DMS 273 treated with DMSO at 0.1 percent for 48 hours (cell line): ENCODE measurements around the gene EEF1AKMT3.

Experiments used
- DNase-seq: peaks from one replicate; lab custom pipeline; 2025; lab: John Stamatoyannopoulos, UW

EEF1AKMT3 gene

DNA sequence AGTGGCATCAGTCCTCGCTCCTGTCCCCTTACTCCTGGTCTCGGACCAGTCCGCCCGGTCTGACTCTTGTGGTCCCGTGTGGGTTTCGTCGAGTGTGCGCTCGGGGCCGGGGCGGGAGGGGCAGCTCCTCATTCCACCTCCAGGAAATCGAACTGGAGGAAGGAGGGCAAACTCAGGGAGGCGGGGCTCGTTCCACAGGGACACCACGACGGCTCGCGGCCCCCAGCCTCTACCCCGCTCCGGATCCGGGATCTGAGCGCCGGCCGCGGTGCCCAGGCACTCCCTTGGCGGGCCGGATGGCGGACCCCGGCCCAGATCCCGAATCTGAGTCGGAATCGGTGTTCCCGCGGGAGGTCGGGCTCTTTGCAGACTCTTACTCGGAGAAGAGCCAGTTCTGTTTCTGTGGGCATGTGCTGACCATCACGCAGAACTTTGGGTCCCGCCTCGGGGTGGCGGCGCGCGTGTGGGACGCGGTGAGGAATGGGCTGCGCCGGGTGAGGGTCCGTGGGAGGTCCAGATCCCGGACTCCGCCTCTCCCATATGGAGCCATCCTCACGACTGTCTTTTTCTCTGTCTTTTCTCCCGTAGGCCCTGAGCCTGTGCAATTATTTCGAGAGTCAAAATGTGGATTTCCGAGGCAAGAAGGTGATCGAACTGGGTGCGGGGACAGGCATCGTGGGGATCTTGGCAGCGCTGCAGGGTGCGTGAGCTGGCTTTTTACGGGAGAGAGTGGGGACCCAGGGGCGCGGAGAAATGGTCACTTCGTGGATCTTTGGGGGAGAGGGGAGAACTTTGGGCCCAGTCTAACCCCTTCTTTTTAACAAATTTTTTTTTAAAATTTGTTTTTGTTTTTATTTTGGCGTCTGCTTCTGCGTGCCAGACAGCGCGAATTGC is at the start of gene EEF1AKMT3:
EEF1AKMT3 (plus strand) TSS at position 186 of the 894 bp plus-strand sequence; CDS start at position 297, 111 bp downstream.
- DNase-seq, result no peak

DNA sequence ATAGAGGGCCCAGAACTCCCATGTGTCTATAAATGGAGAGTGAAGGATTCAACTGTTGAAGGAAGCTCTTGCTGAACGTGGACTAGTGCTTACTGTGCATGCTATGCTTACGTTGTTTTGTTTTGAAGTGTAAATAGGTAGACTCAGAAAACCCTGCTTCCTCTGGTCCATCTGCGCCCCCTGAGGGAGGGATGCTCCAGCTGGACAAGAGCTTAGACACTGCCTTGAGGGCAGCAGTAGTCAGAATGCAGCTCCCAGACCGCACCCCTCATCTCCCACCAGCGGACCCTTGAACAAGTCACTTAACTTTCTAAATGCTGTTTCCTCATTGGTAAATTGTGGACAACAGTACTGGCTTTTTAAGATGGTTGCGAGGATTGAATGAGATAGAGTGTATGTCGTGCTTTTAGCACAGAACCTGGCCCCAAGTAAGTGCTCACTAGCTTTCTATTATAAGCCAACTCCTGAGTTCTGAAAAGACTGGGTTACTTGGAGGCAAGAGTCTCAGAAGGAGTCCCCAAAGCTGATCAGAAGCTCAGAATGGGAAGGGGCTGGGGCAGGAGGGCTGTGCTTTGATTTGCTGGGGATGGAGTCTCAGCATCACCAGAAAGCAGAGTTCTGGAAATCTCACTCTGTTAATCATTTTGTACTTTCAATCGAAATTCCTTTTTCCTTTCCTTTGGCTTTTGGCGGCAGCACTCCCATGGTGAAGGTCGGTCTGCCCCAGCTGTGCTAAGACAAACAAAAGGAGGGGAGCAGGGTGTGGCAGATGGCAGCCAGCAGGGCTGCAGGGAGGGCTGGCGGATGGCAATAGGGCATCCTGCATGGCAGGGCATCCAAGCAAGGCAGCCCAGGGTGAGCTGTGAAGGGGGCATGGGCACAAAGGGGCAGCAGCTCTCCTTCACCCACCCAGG is 49.4 kb upstream of the EEF1AKMT3 start:
- peak; percentile 27 for DNase-seq

DNA sequence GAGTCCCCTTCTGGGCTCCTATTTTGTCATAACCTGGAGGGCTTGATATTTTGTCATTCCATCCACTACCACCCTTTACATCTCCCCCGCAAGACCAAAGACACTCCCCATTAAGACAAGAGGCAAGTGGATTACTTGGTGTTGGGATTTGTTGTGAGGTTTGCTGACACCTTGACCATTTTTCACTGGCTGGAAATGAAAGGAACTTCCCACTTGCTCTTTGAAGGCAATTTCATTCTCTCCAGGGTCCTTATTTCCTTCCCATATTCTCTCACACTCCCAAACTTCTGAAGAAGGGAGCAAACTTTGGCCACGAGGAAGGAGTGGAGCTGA is 48.8 kb upstream of the EEF1AKMT3 start:
- DNase-seq, result no peak

DNA sequence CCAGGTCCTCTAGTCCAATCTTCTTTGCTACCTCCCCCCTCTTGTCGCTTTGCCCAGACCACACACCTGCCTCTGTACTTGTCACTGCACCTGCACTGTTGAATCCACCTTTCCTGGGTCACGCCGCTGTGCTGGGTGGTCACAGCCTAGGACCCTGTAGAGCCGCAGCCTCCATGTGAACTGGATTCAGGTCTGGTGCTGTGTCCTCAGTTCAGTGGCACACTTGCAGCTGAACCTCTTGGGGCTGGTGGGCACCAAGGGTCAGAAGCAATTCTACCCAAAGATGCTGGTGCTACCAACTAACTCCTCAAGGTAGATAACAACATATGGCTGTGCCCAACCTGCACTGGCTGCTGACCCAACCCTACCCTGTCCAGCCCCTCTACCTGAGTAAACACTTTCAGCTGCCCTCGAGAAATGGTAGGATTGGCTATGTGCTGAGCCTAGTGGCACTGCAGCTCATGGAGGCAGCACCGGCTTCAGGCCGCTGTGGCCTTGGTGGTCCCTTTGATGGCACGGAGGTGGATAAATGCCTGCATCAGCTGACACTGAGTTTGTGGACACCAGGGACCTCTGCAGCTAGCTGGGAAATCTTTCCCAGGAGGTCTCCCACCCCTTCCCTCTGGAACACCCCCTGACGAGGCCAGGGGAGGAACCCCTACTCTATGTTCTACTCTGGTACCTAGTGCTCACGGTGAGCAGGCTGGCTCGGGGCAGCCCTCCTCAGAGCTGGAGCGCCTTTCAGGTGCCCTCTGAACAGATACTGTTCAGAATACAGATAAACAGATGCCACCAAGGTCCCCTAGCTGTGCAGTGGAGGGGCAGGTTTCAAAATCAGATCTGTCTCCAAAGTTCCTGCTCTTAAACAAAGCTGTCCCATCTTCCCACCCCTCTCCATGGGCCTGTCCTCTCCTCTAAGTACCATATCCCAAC is 48.1 kb upstream of the EEF1AKMT3 start:
- no peak for DNase-seq

DNA sequence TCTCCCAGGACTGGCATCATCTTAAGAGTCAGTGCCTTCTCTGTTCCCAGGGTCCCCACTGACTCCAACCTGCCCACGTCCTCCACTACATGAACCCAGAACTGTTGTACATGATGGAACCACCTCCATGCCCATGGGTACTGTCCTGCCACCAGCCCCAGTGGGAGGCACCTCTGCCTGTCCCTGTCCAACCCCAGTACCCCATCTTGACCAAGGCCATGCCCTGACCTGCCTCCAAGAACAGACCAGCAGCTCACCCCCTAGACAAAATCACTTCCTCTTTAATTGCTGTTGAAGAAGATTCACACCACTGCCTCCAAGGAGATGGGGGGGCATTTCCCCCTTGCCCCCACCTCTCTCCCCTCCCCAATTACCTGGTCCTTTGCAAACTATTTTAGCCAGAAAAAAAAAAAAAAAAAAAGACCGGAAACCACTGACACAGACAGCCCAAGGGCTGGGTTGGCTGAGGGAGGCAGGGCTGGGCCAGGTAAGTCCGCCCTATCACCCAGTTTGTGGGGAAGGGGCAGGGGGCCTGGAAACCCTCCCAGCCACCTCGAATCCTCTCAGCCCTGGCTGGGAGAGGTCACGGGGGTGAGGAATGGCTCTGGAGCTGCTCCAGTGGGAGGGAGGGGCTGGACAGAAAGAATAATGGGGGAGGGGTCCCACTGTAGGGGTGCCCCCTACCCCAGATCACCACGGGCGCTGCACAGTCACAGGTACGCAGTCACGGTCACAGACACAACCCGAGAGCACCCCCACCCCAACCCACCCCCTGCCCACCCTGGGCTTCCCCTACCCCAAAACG is 47.3 kb upstream of the EEF1AKMT3 start:
- DNase-seq, result no peak

DNA sequence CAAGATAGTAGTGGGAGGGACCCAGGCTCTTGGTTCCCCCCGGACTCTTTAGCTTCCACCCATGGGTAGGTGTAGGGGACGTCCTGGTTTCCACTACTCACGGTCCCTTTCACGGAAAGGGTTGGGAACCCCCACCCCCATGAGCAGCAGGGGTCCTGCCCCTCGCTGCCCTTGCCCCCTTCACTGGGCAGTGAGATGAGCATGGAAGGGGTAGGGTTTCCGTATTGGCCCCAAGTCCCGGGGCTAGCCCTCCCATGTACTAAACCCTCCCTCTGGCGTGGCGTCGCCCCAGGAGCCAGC is 46.6 kb upstream of the EEF1AKMT3 start:
- DNase-seq, result no peak

DNA sequence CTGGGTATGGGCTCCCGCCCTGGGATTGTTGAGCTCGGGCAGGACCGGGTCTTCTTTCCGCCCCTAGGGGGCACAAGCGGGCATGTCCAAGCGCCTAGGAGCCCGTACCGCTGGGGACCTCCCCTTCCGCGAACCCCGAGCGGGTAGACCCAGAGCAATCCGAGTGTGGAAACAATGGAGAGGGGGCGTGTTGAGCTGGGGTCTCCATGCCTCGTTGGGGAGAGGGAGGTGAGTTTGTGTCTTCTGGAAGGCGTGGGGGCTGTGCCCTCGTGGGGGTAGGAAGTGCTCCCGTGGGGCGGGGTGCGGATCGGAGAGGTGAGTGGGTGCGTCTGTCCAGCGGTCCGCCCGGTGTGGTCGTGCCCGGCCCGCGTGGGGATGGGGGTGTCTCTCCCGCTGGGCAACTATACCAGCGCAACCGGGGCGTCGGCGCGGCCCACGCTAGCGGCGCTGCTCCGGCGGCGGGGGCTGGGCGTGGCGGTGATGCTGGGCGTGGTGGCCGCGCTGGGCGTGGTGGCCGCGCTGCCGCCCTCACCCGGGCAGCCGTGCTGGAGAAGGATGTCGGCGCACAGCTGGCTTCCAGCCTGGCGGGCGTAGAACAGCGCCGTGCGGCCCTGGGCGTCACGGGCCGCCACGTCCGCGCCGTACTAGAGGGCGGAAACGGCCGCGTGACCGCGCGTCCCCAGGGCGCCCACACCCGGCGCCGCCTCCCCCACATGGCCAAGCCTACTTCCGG is 46.1 kb upstream of the EEF1AKMT3 start:
- peak; percentile 41 for DNase-seq

DNA sequence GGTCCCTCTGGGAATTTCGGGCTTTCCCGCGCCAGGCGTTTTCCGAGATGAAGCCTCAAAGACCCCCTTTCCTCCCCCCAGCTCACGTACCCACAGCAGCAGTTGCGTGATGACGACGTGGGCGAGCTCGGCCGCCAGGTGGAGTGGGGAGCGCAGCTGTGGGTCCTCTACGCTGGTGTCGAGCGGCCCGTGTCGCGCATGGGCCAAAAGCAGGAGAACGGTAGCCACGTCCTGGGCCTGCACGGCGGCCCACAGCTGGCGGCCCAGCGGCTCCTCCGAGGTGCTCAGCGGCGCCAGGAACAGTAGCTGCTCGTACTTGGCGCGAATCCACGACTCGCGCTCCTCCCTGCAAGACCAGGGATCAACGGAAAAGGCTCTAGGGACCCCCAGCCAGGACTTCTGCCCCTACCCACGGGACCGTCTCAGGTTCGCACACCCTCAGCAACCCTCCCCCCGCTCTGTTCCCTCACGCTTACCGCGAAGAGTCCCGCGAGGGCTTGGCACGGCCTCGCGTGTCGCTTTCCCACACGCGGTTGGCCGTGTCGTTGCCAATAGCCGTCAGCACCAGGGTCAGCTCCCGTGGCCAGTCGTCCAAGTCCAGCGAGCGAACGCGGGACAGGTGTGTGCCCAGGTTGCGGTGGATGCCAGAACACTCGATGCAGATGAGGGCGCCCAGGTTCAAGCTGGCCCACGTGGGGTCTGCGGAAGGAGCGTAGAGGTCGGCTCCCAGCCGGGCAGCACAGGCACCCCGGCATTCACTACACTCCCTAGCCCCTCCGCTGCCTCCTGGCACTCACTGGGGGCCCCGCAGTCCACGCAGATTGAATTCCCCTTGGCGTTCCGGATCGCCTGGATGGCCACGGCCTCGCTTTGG is 45.3 kb upstream of the EEF1AKMT3 start:
- DNase-seq, result no peak

DNA sequence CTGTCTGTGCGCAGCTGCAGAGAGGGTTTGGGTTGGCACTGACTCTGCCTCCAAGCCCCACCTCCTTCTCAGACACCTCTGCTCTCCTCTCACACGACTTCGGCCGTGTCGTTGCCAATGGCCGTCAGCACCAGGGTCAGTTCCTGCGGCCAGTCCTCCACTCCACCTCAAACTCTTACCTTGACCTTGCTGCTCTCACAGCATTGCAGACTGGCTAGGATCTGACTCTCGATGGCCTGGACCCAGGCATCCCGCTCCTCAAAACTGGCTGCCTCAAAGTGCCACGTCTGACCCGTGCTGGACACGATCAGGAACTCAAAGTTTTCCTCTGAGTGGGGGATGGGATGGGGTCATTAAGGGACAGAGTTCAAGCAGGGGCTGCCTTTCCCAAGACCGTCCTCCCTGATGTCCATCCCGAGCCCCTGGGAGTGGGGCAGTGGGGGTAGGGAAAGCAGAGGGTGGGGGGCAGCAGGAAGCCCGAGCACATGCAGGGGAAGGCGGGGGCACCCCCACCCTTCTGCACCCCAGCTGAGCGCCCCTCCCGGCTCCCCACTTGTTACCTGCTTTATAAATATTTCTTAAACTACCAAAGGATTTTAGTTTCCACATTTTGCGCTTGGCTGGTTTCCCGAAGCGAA is 44.5 kb upstream of the EEF1AKMT3 start:
- DNase-seq, result no peak

DNA sequence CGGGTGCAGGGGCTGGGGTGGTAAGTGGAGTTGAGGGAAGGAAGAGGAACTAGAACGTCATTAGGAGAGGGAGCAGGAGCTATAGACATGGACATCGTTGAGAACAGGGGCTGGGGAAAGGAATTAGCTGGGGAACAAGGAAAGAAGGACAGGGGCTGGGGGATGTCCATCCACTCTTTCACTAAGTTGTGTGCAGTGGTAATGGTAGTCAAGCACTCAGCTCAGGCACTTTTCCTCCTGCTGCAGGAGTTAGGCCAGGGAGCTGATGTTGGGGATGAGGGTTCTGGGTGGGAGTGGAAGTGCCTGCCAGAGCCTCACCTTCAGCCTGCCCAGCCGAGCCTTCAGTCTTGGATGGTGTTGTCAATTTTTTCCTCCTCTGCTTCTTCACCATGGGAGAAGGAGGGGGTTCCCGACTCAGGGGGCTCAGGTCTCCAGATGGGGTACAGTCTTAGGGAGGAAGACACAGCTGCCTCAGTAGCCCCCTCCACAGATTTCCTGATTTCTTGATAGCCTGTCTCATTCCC is 43.0 kb upstream of the EEF1AKMT3 start:
- DNase-seq, result no peak

DNA sequence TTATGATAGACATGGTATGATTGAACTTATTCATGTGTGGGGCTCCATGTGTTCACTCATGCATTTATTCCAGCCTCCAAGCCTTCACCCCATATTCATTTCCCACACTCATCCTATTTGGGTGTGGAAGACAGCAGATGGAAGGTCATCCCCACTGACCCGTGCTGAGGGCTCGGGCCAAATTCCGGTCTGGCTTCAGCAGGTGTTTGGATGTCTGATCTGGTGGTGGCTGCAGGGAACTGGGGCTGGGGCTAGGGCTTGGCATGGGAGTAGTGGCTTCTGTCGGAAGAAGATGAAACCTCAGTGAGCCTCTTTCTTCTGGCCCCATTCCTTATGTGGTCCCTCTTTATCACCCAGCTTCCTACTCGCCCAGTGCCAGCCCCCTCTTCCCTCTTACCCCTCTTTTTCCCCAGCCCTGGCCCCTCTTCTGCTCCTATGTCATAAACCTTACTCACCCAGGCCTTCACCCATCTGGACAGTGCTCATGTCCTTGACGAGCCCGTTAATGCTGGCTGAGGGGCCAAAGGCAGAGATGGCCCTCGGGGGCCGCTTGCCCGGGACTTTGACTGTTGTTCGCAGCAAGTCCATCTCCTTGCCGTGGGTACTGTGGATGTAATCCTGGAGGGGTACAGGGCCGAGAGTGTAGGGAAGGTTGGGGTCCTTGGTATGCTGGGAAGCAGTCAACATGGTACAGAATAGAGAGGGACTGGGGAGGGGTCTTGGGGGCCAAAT is 41.9 kb upstream of the EEF1AKMT3 start:
- DNase-seq, result no peak

DNA sequence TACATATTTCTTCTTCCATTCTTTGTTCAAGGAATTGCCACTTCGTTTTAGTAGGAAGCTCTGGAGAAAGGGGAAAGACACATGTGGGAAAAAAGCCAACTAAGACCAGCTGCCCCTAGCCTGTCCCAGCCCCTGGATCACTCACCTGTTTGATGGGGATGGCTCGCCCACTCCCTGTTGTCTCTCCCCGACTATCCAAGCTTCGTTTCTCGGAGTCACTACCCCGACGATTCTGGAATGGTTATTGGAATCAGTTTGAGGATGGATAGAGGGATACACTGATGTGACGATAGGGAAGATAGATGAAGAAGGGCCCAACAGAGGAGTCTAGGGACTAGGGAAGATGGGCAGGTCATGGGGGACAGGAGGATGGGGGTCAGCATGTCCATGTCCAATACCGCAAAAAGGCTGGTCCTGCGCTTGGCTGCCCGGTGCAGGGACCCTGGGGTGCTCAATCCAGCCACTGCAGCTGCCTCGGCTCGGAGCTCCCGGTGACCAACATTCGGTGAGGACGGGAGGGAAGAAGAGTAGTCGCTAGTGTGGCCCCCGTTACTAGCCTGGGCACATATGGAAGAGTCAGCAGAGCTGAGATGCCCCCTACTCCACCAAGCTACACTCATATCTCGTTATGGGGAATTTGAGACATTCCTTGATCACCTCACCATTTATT is 40.9 kb upstream of the EEF1AKMT3 start:
- DNase-seq, result no peak

DNA sequence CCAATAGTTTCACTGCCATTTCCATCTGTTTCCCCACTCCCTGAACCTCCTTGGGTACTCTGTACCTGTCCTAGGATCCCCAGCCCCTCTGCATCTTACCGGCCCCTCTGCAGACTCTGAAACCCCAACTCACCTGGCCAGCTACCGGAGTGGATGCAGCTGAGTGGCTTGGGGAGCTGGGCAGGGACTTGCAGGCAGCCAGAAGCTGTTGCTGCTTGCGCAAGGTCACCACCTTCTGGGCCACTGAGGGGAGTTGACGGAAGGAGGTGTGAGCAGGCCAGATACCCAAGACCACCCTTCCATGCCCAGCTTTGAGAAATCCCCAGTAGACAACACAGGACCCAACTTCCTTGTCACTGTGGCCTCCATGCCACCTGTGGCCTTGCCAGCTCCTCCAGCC is 40.1 kb upstream of the EEF1AKMT3 start:
- DNase-seq, result no peak

DNA sequence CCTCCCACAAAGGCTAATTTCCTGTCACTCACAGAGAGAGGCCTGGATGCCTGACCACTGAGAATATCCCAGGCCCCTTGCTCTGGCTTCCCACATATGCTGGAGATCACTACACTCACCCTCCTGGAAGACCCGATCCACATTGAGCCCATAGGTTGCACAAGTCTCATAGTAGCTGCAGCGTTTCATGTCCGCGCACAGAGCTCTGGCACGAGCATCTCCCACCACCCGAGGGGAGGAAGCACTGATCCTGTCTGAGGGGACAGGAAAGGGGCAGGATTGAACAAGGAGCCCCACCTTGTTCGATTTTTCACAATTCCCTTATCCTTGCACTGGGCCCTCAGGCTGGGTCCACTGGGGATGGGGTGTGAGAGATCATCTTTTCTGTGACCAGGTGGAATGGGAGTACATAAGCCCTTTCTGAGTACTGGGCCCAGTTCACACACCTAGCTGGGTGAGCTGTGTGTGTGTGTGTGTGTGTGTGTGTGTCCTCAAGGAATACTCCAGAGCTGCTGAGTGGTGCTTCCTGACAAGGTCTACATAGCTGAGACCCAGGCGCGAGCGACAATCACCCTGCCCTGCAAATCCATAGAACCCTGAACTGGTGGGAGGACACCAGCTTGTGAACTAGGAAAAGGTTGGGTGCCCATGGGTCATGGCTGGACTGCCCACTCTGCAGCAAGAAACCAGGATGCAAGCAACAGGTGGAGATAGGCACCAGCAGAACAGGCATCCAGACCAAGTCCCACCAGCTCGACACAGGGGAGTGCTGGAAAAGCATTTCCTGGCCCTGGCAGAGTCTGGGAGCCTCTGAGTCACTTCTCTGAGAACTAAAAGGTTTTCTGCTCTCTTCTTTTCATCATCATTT is 39.5 kb upstream of the EEF1AKMT3 start:
- no peak for DNase-seq

DNA sequence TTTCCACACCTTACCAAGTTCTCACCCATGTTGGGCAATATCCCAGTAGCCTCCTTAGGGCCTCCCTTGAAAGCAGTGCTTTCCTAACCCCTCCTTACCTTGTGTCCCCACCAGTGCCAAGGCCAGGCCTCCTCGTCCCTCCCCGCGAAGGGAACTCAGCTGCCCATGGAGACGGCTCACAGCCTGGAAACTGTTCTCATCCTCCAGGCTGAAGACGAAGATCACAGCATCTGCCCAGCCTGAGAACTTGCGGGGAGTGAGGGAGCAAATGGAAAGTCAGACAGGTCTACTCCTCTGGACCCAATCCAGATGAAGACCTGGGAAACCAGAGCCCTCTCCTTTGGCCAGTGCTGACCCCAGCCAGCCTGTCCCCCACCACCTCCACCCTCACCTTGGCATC is 38.5 kb upstream of the EEF1AKMT3 start:
- DNase-seq, result no peak

DNA sequence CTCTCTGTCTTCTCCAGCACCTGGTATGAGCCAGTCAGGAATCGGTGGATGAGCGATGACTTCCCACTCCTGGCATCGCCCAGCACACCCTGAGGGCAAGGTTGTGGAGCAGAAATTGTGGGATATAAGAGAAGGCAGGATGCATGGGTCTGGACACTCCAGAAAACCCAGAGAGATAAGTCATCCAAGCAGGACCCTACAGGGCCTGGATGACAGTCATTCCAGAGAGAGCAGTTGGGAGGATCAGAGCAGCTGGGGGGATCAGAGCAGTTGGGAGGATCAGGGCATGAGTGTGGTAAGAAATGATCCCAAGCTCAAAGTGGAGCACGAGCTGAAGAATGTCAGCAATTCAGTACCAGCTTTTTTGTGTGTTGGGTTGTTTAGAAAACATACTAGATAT is 37.8 kb upstream of the EEF1AKMT3 start:
- no peak for DNase-seq
